ENCODE data around the gene ZNF700.
"Not testable (repeated sequence)": the region's sequence is repeated elsewhere in the genome, so short reads cannot be mapped to it uniquely, and the experiment has no call there.

DNA sequence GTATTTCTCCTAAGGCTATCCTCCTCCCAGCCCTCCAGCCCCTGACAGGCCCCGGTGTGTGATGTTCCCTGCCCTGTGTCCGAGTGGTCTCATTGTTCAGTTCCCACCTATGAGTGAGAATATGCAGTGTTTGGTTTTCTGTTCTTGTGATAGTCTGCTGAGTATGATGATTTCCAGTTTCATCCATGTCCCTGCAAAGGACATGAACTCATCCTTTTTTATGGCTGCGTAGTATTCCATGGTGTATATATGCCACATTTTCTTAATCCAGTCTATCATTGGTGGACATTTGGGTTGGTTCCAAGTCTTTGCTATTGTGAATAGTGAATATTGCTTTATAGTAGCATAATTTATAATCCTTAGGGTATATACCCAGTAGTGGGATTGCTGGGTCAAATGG, 10.9 kb downstream of the ZNF700 start:
- TF ChIP-seq MYC (IDR thresholded peaks at IDR 0.05; ENCODE audit: low read depth, low read length); POLR2A (IDR thresholded peaks at IDR 0.05; ENCODE audit: low read depth, low read length); POLR2AphosphoS5 (IDR thresholded peaks at IDR 0.05; ENCODE audit: insufficient read depth, low read depth, low read length); EZH2 (IDR thresholded peaks at IDR 0.05; ENCODE audit: borderline replicate concordance, low read depth, low read length, severe bottlenecking); FOS (IDR thresholded peaks at IDR 0.05; ENCODE audit: borderline replicate concordance, insufficient read depth, low read length); GATA2 (IDR thresholded peaks at IDR 0.05; ENCODE audit: insufficient read depth, insufficient read length, low read depth, low read length); JUN (IDR thresholded peaks at IDR 0.05; ENCODE audit: borderline replicate concordance, insufficient read depth, insufficient read length, low read depth): not testable (repeated sequence)
- TF ChIP-seq, protein P1, sequence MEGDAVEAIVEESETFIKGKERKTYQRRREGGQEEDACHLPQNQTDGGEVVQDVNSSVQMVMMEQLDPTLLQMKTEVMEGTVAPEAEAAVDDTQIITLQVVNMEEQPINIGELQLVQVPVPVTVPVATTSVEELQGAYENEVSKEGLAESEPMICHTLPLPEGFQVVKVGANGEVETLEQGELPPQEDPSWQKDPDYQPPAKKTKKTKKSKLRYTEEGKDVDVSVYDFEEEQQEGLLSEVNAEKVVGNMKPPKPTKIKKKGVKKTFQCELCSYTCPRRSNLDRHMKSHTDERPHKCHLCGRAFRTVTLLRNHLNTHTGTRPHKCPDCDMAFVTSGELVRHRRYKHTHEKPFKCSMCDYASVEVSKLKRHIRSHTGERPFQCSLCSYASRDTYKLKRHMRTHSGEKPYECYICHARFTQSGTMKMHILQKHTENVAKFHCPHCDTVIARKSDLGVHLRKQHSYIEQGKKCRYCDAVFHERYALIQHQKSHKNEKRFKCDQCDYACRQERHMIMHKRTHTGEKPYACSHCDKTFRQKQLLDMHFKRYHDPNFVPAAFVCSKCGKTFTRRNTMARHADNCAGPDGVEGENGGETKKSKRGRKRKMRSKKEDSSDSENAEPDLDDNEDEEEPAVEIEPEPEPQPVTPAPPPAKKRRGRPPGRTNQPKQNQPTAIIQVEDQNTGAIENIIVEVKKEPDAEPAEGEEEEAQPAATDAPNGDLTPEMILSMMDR (IDR thresholded peaks at IDR 0.05; ENCODE audit: extremely low read depth in 1 of 2, insufficient read depth in 1 of 2, low read depth in 1 of 2, low read length in 2 of 2), result not testable (repeated sequence)
- TF ChIP-seq, protein P2, sequence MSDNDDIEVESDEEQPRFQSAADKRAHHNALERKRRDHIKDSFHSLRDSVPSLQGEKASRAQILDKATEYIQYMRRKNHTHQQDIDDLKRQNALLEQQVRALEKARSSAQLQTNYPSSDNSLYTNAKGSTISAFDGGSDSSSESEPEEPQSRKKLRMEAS (IDR thresholded peaks at IDR 0.05; ENCODE audit: insufficient read depth, insufficient read length), result not testable (repeated sequence)

Measured in endothelial cell of umbilical vein (primary cell).